ENCODE data around the gene RAI1.
A peak's percentile ranks its signal among the peaks of the same experiment; 100 is the strongest.
"Not testable (repeated sequence)": the region's sequence is repeated elsewhere in the genome, so short reads cannot be mapped to it uniquely, and the experiment has no call there.

Gene RAI1

DNA sequence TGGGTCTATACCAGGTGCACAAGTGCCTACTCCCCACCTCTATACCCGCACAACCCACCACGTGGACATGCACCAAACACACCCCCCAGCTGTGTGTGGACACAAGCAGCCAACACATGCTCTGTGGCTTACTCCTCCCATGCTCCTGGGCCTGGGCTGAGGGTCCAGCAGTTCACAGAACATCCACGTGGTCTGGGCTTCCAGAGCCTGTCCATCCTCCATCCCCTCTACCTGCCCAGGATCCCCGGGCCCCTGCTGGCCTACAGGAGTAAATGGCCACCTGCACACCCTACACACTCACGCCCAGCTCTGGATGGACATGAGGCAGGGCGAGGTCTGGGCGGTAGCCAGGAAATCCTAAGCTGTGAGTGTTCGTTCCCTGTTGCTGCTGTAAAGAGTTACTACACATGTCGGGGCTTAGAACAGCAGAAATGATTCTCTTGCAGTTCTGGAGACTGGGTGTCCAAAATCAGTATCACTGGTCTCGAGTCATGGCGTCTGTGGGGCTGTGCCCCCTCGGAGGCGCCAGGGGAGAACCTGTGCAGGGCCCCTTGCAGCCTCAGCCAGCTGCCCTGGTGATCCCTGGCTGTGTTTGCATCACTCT, 15.0 kb upstream of the RAI1 start:
- DNase-seq, result no peak

DNA sequence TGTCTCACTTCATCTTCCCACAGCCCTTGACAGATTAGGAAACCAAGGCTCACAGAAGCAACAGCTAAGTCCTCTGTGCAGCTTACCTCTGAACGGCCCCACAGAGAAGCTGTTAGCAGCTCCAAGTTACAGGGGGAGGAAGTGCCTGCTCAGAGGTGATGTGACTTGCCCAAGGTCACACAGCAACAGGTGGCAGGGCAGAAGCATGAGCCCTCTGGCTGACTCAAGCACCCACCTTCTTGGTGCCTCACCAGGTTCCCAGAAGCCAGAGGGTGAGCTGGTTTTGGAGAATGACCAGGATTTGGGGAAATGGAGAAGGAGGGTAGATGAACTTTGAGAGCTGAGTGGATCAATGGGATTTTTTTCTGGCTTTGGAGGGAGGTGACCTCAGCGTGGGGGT, 14.0 kb upstream of the RAI1 start:
- no peak for DNase-seq

DNA sequence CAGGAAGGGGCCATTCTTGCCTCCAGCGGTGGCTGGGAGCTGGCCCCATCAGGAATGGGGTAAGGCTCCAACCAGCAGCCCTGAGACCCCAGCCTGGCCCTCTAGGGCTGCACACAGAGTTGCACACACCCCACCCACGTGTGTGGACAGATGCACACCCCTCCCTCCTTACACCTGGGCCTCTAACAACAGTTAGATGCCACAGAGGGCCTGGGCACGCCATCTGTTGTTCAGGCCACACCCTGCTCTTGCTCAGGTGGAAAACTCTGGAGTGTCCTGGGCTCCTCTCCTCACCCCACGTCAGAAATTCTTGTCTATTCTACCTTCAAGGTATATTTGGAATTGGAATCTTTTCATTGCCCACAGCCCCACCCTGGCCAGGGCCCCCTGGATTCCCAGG, 13.3 kb upstream of the RAI1 start:
- no peak for DNase-seq

DNA sequence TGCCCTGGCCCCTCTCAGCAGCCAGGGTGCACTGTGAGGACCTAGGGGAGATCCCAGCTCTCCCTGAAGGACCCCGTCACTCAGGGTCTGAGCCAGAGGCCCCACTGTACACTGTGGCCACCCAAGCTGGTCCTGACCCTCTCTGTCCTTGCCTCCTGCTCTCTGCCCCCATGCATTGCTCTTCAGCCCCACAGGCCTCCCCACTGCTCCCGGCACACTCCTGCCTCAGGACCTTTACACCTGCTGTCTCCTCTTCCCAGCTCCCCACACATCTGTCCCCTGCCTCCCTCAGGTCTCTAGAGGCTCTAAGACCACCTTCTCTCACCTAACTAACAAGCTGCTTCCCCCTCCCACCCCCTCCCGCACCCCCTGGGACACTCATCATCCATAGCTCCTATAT, 12.9 kb upstream of the RAI1 start:
- DNase-seq, result no peak

DNA sequence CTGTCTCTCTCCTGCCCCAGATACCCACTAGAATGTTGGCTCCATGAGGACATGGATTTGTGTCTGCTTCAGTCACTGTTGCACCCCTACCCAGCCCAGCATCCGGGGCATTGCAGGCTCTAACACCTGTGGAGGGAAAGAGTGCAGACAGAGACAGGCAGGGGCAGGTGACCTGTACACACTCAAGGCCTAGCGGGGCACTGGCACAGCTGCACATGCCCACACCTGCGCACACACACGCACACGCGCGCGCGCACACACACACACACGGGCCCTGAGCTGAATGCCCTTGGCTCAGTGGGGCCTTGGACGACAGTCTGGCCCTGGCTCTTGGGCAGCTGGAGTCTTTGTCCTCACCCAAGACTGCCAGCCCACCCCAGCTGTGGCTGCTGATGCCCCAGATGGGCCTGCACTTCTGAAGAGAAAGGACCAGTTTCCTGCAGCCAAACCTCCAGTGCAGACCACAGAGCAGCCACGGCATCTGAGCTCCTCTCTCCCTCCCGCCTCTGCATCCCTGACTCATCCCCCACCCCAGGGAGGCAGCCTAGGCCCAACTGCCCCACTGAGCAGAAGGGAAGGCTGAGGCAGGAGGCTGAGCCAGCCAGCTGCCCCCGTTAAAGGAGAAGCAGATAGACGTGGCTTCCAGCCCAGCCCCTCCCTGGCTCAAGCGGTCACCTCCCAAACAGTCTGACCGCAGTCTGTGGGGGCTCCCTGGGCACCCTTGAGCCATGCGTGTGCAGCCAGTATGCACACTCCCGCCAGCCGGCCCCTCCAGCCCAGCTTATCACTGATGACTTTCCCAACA, 12.3 kb upstream of the RAI1 start:
- DNase-seq, result no peak

GRCh38 chr17:17669580-17670235, 11.6 kb upstream of the RAI1 start:
- DNase-seq, result no peak

DNA sequence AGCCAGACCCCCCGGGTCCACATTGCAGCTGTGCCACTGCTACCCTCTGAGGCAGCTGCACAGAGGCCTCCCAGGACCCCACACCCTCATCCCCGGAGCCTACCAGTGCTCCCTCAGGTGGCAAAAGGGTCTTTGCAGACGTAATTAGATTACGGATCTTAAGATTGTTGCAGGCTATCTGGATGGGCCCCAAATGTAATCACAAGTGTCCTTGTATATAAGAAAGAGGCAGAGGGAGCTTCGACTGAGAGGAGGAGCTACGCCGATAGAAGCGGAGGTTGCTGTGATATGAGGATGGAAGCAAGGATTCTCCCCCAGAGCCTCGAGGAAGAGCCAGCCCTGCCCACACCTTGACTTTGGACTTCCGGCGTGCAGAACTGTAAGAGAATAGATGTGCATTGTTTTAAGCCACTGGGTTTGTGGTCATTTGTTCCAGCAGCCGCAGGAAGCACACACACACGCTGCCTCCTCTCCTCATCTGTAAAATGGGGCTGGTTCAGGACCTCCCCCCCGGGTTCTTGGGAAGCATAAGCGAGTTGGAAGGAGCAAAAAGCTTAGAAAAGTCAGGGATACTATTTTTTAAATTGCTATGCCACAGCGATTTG, 10.5 kb upstream of the RAI1 start:
- DNase-seq, result no peak

- no peak for DNase-seq
These were observed 9.7 kb upstream of the RAI1 start for GRCh38 chr17:17671369-17672129.

DNA sequence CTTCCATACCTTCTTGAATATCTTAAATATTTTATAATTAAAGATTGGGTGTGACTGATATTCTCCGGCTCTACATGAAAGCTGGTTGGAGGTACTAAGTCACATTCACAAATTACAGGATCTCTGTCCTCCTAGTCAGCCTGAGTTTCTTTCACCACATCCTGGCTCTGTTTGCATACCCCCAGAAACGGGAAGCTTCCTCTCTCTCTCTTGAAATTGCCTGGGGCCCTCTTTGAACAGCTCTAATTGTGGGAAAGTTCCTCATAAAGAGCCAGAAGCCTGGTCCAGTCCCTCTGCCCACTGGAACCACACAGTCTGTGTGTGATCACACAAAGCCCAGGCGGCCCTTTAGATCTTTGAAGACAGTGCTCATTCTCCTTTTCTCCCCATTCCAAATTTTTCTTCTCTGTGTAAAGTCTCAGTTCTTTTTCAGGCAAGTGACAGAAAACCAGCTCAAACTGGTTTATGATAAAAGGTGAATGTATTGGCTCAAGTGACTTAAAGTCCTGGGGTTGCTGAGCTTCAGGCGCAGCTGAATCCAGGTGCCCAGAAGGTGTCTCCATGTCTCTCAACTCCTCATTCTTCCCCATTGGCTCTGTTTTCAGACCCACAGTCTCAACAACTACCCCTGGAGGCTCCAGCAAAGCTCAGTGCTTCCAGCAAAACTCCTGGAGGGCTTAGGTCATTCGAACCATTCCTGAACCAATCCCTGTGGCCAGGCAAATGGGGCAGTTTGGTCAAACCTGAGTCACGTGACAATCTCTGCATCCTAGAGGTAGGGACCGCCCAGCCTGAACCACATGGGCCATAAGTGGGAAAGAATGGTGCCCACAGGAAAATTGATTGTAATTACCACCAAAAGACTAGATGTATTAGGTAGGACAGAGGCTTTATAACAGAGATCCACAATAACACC, 8.5 kb upstream of the RAI1 start:
- DNase-seq, result no peak

GRCh38 chr17:17675416-17675815, 5.8 kb upstream of the RAI1 start:
- no peak for DNase-seq

DNA sequence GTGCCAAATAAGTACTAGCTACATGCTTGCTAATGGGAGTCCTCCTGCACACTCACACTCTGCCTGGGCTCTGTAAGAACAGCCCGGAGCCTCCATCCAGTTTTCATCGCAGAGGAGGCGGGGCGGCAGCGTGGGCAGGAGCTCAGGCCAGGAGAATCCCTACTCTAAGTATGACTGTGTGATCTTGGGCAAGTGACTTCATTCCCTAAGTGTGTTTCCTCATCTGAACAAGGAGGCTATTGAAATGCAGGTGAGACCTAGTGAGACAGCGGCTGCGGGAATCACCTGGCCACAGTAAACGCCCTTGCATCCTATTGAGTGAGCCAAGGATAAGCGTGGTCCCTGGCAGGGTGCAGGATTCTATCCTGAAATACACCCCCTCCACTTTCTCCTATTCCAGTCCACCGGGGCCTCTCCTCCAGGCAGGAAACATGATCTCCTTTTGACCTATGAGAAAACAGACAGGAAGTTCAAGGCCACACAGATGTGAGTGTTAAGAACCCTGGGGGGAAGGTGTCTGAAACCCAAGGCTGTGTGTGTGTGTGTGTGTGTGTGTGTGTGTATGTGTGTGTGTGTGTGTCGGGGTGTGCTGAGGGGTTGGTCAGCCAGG, 5.2 kb upstream of the RAI1 start:
- no peak for DNase-seq

DNA sequence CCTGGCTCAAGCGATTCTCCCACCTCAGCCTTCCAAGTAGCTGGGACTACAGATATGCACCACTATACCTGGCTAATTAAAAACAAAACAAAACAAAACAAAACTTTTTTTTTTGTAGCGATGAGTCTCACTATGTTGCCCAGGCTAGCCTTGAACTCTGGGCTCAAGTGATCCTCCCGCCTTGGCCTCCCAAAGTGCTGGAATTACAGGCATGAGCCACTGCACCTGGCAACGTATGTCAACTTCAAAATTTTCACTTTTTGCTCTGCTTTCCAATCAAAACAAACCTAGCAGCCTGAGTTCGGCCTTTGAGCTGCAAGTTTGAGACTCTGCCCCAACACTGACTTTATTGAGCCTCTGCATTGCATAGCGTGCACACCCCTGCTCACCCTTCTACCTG, 4.5 kb upstream of the RAI1 start:
- DNase-seq, result no peak

DNA sequence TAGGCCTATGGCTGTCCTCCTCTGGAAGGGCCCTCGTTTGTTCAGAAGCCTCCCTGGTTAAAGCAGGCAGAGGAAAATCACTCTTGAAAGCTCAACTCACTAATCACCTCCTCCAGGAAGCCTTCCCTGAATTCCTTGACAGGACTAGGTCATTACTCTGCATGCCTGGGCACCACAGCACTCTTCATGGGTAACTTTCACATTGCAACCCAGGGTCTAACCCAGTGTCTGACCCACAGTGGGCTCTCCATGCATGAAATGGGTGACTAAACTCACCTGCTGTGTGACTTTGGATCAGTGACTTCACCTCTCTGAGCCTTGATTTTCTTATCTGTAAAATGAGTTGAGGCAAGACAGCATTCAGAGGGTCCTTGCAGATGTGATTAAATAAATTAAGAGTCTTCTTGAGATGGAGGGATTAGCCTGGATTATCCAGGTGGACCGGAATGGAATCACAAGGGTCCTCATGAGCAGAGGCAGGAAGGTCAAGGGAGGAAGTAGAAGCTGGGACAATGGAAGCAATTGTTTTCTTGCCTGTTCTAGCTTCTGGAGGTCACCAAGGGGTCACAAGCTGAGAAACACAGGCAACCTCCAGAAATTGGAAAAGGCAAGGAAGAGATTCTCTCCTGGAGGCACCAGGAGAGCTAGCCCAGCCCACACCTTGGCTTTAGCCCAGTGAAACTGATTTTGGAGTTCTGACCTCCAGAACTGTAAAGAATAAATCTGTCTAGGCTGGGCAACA, 3.8 kb upstream of the RAI1 start:
- DNase-seq, result no peak

DNA sequence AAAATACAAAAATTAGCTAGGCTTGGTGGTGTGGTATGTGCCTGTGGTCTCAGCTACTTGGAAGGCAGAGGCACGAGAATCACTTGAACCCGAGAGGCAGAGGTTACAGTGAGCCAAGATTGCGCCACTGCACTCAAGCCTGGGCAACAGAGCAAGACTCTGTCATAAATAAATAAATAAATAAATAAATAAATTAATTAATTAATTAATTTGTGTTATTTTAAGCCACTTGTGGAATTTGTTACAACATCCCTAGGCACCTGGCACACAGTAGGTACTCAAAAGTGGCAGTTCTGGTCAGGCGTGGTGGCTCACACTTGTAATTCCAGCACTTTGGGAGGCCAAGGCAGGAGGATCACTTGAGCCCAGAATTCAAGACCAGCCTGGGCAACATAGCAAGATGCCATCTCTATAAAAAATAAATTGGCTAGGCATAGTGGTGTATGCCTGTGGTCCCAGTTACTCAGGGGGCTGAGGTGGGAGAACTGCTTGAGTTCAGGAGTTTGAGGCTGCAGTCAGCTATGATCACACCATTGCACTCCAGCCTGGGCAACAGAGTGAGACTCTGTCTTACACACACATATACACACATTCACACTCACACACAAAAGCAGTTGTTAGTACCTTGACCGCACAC, 3.1 kb upstream of the RAI1 start:
- not testable (repeated sequence) for DNase-seq

DNA sequence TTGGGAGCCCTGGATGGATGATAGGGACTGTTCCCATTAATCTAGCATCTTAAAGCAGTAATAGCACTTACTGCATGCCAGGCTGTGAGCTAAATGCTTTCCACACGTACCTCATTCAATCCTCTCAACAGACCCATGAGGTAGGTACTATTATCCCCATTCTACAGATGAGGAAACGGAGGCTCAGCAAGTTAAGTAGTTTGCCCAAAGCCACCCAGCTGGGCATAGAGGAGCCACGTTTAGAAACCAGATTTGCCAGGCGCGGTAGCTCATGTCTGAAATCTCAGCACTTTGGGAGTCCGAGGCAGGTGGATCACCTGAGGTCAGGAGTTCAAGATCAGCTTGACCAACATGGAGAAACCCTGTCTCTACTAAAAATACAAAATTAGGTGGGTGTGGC, 2.0 kb upstream of the RAI1 start:
- no peak for DNase-seq

DNA sequence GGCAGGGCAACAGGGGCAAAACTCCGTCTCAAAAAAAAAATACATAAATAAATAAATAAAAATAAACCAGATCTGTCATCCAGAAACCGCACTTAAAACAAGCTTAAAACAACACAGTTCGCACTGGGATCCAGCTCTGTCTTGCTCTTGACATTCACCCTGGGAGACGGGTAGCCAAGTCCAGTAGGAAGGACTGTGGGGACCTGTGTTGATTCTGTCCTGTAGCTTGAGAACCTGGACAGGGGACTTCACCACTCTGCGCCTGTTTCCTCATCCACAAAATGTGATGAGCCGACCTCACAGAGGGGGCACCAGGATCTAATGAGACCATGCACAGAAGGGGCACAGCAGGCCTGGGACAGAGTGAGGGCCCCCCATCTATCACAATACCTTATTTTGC, 1.5 kb upstream of the RAI1 start:
- DNase-seq, result no peak

- no peak for DNase-seq
These were observed 626 bp upstream of the RAI1 start for GRCh38 chr17:17680477-17681186.

DNA sequence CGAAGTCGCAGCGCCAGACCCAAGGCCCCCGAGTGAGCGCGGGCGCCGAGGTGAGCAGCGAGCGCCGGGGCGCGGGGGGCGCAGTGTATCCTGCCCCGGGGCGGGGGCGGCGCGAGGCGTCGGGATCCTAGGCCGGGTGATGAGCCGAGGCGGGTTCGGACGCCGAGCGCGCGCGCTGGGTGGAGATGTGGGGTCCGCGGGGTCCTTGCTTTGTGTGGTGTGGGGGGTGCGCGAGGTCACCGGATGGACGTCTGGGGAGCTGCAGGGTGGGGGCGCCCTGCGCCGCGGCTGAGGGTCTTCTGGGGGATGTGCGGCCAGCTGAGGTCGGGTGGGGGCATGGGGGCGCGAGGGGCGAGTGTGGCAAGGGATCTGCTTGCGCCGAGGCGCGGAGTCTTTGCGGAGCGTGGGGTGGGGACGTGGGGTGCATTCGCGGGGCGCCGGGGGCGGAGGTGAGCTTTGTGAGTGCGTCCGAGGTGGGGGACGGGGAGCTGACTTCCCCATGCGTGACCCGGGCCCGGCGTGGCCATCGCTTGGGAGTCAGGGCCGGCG, 560 bp downstream of the RAI1 start:
- DNase-seq, result peak; percentile 41

DNA sequence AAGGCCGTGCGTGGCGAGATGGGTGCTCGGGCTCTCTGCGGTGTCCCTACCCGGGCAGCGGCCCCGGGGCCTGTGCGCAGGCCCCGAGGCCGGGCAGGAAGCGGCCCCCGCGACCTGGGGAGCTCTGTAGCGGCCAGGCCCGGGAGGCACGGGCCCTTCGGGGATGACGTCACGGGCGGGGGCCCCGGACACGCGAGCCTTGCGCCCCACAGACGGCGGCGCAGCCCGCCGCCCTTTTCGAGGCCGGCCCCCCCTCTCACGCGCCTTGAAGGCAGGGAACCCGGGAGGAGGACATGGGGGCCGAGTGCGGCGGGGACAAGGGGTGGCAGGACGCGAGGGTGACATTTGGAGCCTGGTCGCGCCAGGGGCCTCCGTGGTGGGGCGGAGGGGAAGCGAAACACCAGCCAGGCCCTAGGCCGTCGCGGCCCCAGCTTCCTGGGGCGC, 1.1 kb downstream of the RAI1 start:
- DNase-seq, result peak; percentile 22
